Measurements from ENCODE around the gene HIPK3.
A peak's percentile ranks its signal among the peaks of the same experiment; 100 is the strongest.

HIPK3 gene

GRCh38 chr11:33262011-33262645, 4.9 kb downstream of the HIPK3 start:
- no peak overlapping the region for H2AFZ ChIP-seq (ENCODE audit: low read depth, low read length)
- no peak overlapping the region for H3K27ac ChIP-seq (ENCODE audit: low read length)
- peaks cover 98% of the 10 kb centered on the region for H3K79me2 ChIP-seq (ENCODE audit: insufficient read depth, low read length)
- peak overlapping the region; percentile 18; the same call in 1 of the 2 replicates for H3K4me2 ChIP-seq (ENCODE audit: insufficient read depth, low read length)
- H3K9me3 ChIP-seq (ENCODE audit: insufficient read depth, low read length, severe bottlenecking), result no peaks in the 10 kb centered on the region
- ATAC-seq (ENCODE audit: insufficient read depth, low read depth), result no peak
- no peak overlapping the region; the same call in 1 of the 2 replicates for H3K9ac ChIP-seq (ENCODE audit: low read depth, low read length)
- no peak overlapping the region for H3K4me3 ChIP-seq (ENCODE audit: low read depth in 1 of 2, low read length in 2 of 2)
- no peaks in the 10 kb centered on the region for H3K27me3 ChIP-seq (ENCODE audit: insufficient read depth, low read length, poor library complexity)
- no peaks in the 10 kb centered on the region; the same call in 1 of the 2 replicates for H3K36me3 ChIP-seq (ENCODE audit: insufficient read depth, low read length)
- no peak for TF ChIP-seq EZH2 (IDR thresholded peaks at IDR 0.05; ENCODE audit: borderline replicate concordance, low read depth, low read length, severe bottlenecking)
- TF ChIP-seq CTCF (IDR thresholded peaks at IDR 0.05; ENCODE audit: borderline replicate concordance, extremely low read depth, low read length, poor library complexity, severe bottlenecking), result no peak
- peaks cover 33% of the 10 kb centered on the region for H3K4me1 ChIP-seq (ENCODE audit: insufficient read depth, low read length)
- H4K20me1 ChIP-seq (ENCODE audit: insufficient read depth, low read length), result peaks cover 43% of the 10 kb centered on the region; the same call in 1 of the 2 replicates
- DNase-seq, result no peak

GRCh38 chr11:33263549-33263948, 6.4 kb downstream of the HIPK3 start:
- no peaks in the 10 kb centered on the region for H3K27me3 ChIP-seq (ENCODE audit: insufficient read depth, low read length, poor library complexity)
- TF ChIP-seq EZH2 (IDR thresholded peaks at IDR 0.05; ENCODE audit: borderline replicate concordance, low read depth, low read length, severe bottlenecking), result no peak
- no peak for TF ChIP-seq CTCF (IDR thresholded peaks at IDR 0.05; ENCODE audit: borderline replicate concordance, extremely low read depth, low read length, poor library complexity, severe bottlenecking)
- H3K27ac ChIP-seq (ENCODE audit: low read length), result no peak overlapping the region
- DNase-seq (no peak), ATAC-seq (ENCODE audit: insufficient read depth, low read depth) (no peak)
- H3K4me1 ChIP-seq (ENCODE audit: insufficient read depth, low read length), result peaks cover 33% of the 10 kb centered on the region
- H3K4me2 ChIP-seq (ENCODE audit: insufficient read depth, low read length), result no peak overlapping the region; the same call in 1 of the 2 replicates
- H3K36me3 ChIP-seq (ENCODE audit: insufficient read depth, low read length), result no peaks in the 10 kb centered on the region
- H4K20me1 ChIP-seq (ENCODE audit: insufficient read depth, low read length), result peaks cover 49% of the 10 kb centered on the region; the same call in 1 of the 2 replicates
- 0 out of 2 replicates have a peak overlapping the region, but pooled peaks have one; percentile 11 for H3K9ac ChIP-seq (ENCODE audit: low read depth, low read length)
- no peak overlapping the region for H3K4me3 ChIP-seq (ENCODE audit: low read depth in 1 of 2, low read length in 2 of 2)
- no peaks in the 10 kb centered on the region for H3K9me3 ChIP-seq (ENCODE audit: insufficient read depth, low read length, severe bottlenecking)
- peaks cover 99% of the 10 kb centered on the region for H3K79me2 ChIP-seq (ENCODE audit: insufficient read depth, low read length)
- no peak overlapping the region for H2AFZ ChIP-seq (ENCODE audit: low read depth, low read length)

GRCh38 chr11:33264926-33265325, 7.7 kb downstream of the HIPK3 start:
- Histone ChIP-seq H3K4me3 (ENCODE audit: low read depth in 1 of 2, low read length in 2 of 2) (no peak overlapping the region), H3K9ac (ENCODE audit: low read depth, low read length) (no peak overlapping the region), H3K4me1 (ENCODE audit: insufficient read depth, low read length) (peaks cover 25% of the 10 kb centered on the region), H4K20me1 (ENCODE audit: insufficient read depth, low read length) (peaks cover 54% of the 10 kb centered on the region; the same call in 1 of the 2 replicates), H2AFZ (ENCODE audit: low read depth, low read length) (no peak overlapping the region), H3K27me3 (ENCODE audit: insufficient read depth, low read length, poor library complexity) (no peaks in the 10 kb centered on the region), H3K79me2 (ENCODE audit: insufficient read depth, low read length) (peaks cover 99% of the 10 kb centered on the region), H3K27ac (ENCODE audit: low read length) (no peak overlapping the region), H3K9me3 (ENCODE audit: insufficient read depth, low read length, severe bottlenecking) (no peaks in the 10 kb centered on the region), H3K36me3 (ENCODE audit: insufficient read depth, low read length) (no peaks in the 10 kb centered on the region), H3K4me2 (ENCODE audit: insufficient read depth, low read length) (no peak overlapping the region)
- no peak for DNase-seq
- no peak for ATAC-seq (ENCODE audit: insufficient read depth, low read depth)
- no peak for TF ChIP-seq EZH2 (IDR thresholded peaks at IDR 0.05; ENCODE audit: borderline replicate concordance, low read depth, low read length, severe bottlenecking)
- no peak for TF ChIP-seq CTCF (IDR thresholded peaks at IDR 0.05; ENCODE audit: borderline replicate concordance, extremely low read depth, low read length, poor library complexity, severe bottlenecking)
